ENCODE results near the gene TWIST1. TPM values are rescaled to one million over a fixed set of nuclear protein-coding genes. Genes with fewer than 3 reads are reported as not detected.
A peak's percentile ranks its signal among the peaks of the same experiment; 100 is the strongest.

TWIST1 gene
- polyA plus RNA-seq, 1 experiment: 28.2 TPM

- CTCF ChIA-PET: interaction anchor here (0.6 to 0.7 kb wide), 3 partner anchors 42 to 281 kb away, joined by 3 read pairs; no protein-coding TSS in a partner anchor
- H3K36me3 ChIP-seq (ENCODE audit: control insufficient read depth, insufficient read depth, low read length): no peaks in the 10 kb centered on the region
- H3K27me3 ChIP-seq (ENCODE audit: control insufficient read depth, insufficient read depth, low read length): no peaks in the 10 kb centered on the region
- no peak for TF ChIP-seq CTCF (IDR thresholded peaks at IDR 0.05; ENCODE audit: insufficient read depth, low read depth, low read length)
- POLR2A ChIA-PET: interaction anchor here (0.5 kb wide), 1 partner anchor 685 kb away, joined by 4 read pairs; no protein-coding TSS in a partner anchor
- H3K4me3 ChIP-seq (ENCODE audit: low read depth, low read length): no peak overlapping the region
- DNase-seq (ENCODE audit: low read depth): peak; percentile 44
These were observed 38.4 kb downstream of the TWIST1 start for GRCh38 chr7:19079066-19079465.

- Histone ChIP-seq H3K36me3 (ENCODE audit: control insufficient read depth, insufficient read depth, low read length) (no peaks in the 10 kb centered on the region), H3K4me3 (ENCODE audit: low read depth, low read length) (no peak overlapping the region), H3K27me3 (ENCODE audit: control insufficient read depth, insufficient read depth, low read length) (no peaks in the 10 kb centered on the region)
- POLR2A ChIA-PET: no interaction called here
- CTCF ChIA-PET: interaction anchor here (0.8 to 1.9 kb wide), 3 partner anchors 19 to 309 kb away, joined by 3 to 4 read pairs (median 4); no protein-coding TSS in a partner anchor
- DNase-seq (ENCODE audit: low read depth): no peak
- TF ChIP-seq CTCF (IDR thresholded peaks at IDR 0.05; ENCODE audit: insufficient read depth, low read depth, low read length): no peak
These were observed 47.6 kb downstream of the TWIST1 start for GRCh38 chr7:19069842-19070241.

DNA sequence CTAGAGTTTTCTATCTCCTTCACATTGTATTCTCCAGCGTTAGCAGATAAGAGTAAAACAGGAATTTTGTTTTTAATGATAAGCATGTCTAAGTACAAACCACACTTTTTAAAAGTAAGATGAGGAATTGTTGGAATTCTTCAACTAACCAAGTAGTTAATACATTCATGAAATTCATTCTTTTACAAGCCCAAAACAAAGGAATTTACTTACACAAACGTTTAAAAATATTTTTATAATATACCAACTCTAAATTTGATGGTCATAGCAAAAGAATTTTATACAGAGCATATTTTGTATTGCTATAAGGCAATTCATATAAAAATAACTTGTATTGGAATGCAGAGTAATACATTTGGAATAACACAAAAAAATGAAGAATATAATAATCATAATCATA is 51.3 kb downstream of the TWIST1 start:
- H3K27me3 ChIP-seq (ENCODE audit: control insufficient read depth, insufficient read depth, low read length): no peaks in the 10 kb centered on the region
- no peaks in the 10 kb centered on the region for H3K36me3 ChIP-seq (ENCODE audit: control insufficient read depth, insufficient read depth, low read length)
- CTCF ChIA-PET: no interaction called here
- no peak for TF ChIP-seq CTCF (IDR thresholded peaks at IDR 0.05; ENCODE audit: insufficient read depth, low read depth, low read length)
- POLR2A ChIA-PET: no interaction called here
- H3K4me3 ChIP-seq (ENCODE audit: low read depth, low read length): no peak overlapping the region
- no peak for DNase-seq (ENCODE audit: low read depth)

Other genes with a start within 250 kb of the TWIST1 start
- gene FERD3L, start 27.8 kb upstream of the TWIST1 start, polyA plus RNA-seq (2011; rRNA removed): not detected in 2 replicates